ENCODE measurements around the gene DLL3. TPM values are rescaled to one million over a fixed set of nuclear protein-coding genes. Genes with fewer than 3 reads are reported as not detected.

The DLL3 gene
- total and polyA plus RNA-seq, 2 experiments from 2014 or later, result 9.8 to 15.6 TPM

DNA sequence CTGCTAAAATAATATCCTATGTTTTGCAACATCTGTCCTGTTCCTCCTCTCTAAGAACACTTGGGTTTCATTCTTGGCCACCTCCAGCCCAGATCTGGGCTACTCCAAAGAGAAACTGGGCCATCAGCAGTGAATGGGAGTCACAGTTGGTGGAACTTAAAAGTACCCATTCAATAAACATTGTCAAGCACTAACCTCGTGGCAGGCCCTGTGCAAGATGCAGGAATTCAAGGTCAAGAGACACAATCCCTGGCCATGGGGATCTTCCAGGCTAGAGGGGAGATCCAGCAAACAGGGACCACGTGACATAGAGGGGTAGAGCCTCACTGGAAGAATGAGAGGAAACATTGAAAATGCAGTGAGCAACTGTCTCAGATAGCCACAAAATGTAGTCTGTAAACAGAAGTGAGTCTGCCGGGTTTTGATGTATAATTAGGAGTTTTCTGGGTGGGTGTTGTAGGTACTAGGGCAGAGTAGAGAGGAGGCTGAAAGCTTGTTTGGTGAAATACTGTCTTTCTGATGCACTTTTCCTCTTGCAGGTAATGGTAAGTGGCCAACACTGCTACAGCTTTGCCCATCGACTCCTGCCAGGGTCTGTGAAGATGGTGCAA, 56.1 kb downstream of the DLL3 start (continued):
- TF ChIP-seq, protein P1, sequence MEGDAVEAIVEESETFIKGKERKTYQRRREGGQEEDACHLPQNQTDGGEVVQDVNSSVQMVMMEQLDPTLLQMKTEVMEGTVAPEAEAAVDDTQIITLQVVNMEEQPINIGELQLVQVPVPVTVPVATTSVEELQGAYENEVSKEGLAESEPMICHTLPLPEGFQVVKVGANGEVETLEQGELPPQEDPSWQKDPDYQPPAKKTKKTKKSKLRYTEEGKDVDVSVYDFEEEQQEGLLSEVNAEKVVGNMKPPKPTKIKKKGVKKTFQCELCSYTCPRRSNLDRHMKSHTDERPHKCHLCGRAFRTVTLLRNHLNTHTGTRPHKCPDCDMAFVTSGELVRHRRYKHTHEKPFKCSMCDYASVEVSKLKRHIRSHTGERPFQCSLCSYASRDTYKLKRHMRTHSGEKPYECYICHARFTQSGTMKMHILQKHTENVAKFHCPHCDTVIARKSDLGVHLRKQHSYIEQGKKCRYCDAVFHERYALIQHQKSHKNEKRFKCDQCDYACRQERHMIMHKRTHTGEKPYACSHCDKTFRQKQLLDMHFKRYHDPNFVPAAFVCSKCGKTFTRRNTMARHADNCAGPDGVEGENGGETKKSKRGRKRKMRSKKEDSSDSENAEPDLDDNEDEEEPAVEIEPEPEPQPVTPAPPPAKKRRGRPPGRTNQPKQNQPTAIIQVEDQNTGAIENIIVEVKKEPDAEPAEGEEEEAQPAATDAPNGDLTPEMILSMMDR (conservative IDR thresholded peaks at IDR 0.05; ENCODE audit: low read depth in 2 of 2), result no peak
- TF ChIP-seq, protein P2, sequence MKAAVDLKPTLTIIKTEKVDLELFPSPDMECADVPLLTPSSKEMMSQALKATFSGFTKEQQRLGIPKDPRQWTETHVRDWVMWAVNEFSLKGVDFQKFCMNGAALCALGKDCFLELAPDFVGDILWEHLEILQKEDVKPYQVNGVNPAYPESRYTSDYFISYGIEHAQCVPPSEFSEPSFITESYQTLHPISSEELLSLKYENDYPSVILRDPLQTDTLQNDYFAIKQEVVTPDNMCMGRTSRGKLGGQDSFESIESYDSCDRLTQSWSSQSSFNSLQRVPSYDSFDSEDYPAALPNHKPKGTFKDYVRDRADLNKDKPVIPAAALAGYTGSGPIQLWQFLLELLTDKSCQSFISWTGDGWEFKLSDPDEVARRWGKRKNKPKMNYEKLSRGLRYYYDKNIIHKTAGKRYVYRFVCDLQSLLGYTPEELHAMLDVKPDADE (IDR thresholded peaks at IDR 0.05), result no peak
- TF ChIP-seq ZNF114 (CRISPR knock-in tag; IDR thresholded peaks at IDR 0.05), result no peak
- TF ChIP-seq EZH2 (IDR thresholded peaks at IDR 0.05; ENCODE audit: low read depth, unreplicated experiment), result no peak
- TF ChIP-seq STAT1 (IDR thresholded peaks at IDR 0.05; ENCODE audit: unreplicated experiment), result no peak

DNA sequence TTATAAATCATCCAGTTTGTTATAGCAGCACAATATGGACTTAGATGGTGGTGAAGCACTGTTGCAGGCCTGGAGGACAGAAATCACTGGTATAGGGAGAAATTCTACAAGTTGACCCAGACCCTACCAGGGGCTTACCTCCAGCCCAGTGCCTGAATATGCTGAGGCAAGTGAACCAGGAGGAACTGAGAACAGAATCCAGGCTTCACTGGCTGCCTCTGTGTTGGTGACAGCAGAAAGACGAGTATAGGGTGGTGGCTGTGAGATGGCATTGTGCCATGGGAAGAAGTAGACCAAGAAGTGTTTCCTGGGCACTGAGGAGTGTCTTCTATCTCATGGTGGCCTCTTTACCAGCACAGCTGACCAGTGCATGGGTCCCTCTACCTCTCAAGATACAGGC, 57.1 kb downstream of the DLL3 start:
- no peaks in the 10 kb centered on the region; the same call in 1 of the 2 replicates for H3K9me2 ChIP-seq (ENCODE audit: insufficient read depth)
- no peaks in the 10 kb centered on the region for H3F3A ChIP-seq (replicated peaks; ENCODE audit: low read depth)
- DNase-seq (ENCODE audit: low spot score) (no peak), ATAC-seq (no peak)
- H2AFZ ChIP-seq, result no peak overlapping the region
- no peaks in the 10 kb centered on the region for H3K4me1 ChIP-seq (ENCODE audit: insufficient read depth)
- no peaks in the 10 kb centered on the region for H3K27me3 ChIP-seq (ENCODE audit: insufficient read depth)
- H3K36me3 Mint-ChIP-seq (ENCODE audit: low read depth), result no peaks in the 10 kb centered on the region
- no peak overlapping the region for H3K4me3 ChIP-seq
- H3K9me3 Mint-ChIP-seq, result no peaks in the 10 kb centered on the region
- no peaks in the 10 kb centered on the region for H3K79me2 ChIP-seq (replicated peaks; ENCODE audit: insufficient read depth)
- no peaks in the 10 kb centered on the region for H3K4me1 Mint-ChIP-seq
- H3K4me2 ChIP-seq, result no peak overlapping the region
- H3K27ac Mint-ChIP-seq, result no peak overlapping the region
- TF ChIP-seq ZNF114 (CRISPR knock-in tag; IDR thresholded peaks at IDR 0.05) (no peak), POLR2AphosphoS5 (IDR thresholded peaks at IDR 0.05; ENCODE audit: low read depth) (no peak), ZNF331 (CRISPR knock-in tag; IDR thresholded peaks at IDR 0.05; ENCODE audit: low read depth) (no peak)
- TF ChIP-seq, protein P3, sequence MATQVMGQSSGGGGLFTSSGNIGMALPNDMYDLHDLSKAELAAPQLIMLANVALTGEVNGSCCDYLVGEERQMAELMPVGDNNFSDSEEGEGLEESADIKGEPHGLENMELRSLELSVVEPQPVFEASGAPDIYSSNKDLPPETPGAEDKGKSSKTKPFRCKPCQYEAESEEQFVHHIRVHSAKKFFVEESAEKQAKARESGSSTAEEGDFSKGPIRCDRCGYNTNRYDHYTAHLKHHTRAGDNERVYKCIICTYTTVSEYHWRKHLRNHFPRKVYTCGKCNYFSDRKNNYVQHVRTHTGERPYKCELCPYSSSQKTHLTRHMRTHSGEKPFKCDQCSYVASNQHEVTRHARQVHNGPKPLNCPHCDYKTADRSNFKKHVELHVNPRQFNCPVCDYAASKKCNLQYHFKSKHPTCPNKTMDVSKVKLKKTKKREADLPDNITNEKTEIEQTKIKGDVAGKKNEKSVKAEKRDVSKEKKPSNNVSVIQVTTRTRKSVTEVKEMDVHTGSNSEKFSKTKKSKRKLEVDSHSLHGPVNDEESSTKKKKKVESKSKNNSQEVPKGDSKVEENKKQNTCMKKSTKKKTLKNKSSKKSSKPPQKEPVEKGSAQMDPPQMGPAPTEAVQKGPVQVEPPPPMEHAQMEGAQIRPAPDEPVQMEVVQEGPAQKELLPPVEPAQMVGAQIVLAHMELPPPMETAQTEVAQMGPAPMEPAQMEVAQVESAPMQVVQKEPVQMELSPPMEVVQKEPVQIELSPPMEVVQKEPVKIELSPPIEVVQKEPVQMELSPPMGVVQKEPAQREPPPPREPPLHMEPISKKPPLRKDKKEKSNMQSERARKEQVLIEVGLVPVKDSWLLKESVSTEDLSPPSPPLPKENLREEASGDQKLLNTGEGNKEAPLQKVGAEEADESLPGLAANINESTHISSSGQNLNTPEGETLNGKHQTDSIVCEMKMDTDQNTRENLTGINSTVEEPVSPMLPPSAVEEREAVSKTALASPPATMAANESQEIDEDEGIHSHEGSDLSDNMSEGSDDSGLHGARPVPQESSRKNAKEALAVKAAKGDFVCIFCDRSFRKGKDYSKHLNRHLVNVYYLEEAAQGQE (IDR thresholded peaks at IDR 0.05; ENCODE audit: unreplicated experiment), result no peak
- TF ChIP-seq, protein P1 (conservative IDR thresholded peaks at IDR 0.05; ENCODE audit: low read depth in 2 of 2), result no peak
- TF ChIP-seq, protein P4, sequence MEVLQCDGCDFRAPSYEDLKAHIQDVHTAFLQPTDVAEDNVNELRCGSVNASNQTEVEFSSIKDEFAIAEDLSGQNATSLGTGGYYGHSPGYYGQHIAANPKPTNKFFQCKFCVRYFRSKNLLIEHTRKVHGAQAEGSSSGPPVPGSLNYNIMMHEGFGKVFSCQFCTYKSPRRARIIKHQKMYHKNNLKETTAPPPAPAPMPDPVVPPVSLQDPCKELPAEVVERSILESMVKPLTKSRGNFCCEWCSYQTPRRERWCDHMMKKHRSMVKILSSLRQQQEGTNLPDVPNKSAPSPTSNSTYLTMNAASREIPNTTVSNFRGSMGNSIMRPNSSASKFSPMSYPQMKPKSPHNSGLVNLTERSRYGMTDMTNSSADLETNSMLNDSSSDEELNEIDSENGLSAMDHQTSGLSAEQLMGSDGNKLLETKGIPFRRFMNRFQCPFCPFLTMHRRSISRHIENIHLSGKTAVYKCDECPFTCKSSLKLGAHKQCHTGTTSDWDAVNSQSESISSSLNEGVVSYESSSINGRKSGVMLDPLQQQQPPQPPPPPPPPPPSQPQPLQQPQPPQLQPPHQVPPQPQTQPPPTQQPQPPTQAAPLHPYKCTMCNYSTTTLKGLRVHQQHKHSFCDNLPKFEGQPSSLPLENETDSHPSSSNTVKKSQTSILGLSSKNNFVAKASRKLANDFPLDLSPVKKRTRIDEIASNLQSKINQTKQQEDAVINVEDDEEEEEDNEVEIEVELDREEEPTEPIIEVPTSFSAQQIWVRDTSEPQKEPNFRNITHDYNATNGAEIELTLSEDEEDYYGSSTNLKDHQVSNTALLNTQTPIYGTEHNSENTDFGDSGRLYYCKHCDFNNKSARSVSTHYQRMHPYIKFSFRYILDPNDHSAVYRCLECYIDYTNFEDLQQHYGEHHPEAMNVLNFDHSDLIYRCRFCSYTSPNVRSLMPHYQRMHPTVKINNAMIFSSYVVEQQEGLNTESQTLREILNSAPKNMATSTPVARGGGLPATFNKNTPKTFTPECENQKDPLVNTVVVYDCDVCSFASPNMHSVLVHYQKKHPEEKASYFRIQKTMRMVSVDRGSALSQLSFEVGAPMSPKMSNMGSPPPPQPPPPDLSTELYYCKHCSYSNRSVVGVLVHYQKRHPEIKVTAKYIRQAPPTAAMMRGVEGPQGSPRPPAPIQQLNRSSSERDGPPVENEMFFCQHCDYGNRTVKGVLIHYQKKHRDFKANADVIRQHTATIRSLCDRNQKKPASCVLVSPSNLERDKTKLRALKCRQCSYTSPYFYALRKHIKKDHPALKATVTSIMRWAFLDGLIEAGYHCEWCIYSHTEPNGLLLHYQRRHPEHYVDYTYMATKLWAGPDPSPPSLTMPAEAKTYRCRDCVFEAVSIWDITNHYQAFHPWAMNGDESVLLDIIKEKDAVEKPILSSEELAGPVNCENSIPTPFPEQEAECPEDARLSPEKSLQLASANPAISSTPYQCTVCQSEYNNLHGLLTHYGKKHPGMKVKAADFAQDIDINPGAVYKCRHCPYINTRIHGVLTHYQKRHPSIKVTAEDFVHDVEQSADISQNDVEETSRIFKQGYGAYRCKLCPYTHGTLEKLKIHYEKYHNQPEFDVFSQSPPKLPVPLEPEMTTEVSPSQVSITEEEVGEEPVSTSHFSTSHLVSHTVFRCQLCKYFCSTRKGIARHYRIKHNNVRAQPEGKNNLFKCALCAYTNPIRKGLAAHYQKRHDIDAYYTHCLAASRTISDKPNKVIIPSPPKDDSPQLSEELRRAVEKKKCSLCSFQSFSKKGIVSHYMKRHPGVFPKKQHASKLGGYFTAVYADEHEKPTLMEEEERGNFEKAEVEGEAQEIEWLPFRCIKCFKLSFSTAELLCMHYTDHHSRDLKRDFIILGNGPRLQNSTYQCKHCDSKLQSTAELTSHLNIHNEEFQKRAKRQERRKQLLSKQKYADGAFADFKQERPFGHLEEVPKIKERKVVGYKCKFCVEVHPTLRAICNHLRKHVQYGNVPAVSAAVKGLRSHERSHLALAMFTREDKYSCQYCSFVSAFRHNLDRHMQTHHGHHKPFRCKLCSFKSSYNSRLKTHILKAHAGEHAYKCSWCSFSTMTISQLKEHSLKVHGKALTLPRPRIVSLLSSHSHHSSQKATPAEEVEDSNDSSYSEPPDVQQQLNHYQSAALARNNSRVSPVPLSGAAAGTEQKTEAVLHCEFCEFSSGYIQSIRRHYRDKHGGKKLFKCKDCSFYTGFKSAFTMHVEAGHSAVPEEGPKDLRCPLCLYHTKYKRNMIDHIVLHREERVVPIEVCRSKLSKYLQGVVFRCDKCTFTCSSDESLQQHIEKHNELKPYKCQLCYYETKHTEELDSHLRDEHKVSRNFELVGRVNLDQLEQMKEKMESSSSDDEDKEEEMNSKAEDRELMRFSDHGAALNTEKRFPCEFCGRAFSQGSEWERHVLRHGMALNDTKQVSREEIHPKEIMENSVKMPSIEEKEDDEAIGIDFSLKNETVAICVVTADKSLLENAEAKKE (CRISPR knock-in tag; IDR thresholded peaks at IDR 0.05), result no peak
- no peaks in the 10 kb centered on the region for H3K36me3 ChIP-seq (ENCODE audit: insufficient read depth)
- no peaks in the 10 kb centered on the region for H4K20me1 ChIP-seq (replicated peaks; ENCODE audit: insufficient read depth)
- H3K4me3 Mint-ChIP-seq, result no peak overlapping the region
- H3K27me3 Mint-ChIP-seq (ENCODE audit: insufficient read depth, low read depth, poor library complexity), result peaks cover 3% of the 10 kb centered on the region
- no peak overlapping the region for H3K27ac ChIP-seq (ENCODE audit: low read depth)
